HepG2 (cell line): Measurements from ENCODE around the gene SLC20A1. TPM values are rescaled to one million over a fixed set of nuclear protein-coding genes. Genes with fewer than 3 reads are reported as not detected.

Experiments used
- CREM ChIP-seq, 2 experiments: sonication (generic) in 1 of 2; formaldehyde crosslinking in 1 of 2; IDR thresholded peaks; 2 replicates each; pipeline versions ENCODE4 v1.4.0 to v1.6.1; 2016 to 2020; ENCODE audit warnings: antibody characterized with exemption in 1 of 2, mild to moderate bottlenecking in 1 of 2, missing genetic modification reagents in 1 of 2
- FOXP1 ChIP-seq, 2 experiments: fragments of 450-650 bp in 1 of 2; IDR thresholded peaks; 2 replicates each; pipeline ENCODE4 v1.6.1; 2017 to 2018; ENCODE audit warnings: antibody characterized with exemption in 1 of 2
- GATAD2A ChIP-seq: IDR thresholded peaks from 2 replicates; pipeline ENCODE4 v1.6.1; 2016
- GRHL1 ChIP-seq: sonication (generic); formaldehyde crosslinking; conservative IDR thresholded peaks from 2 replicates; pipeline ENCODE4 v1.8.0; 2022; ENCODE audit warnings: missing genetic modification reagents
- HMGA1 ChIP-seq: sonication (generic); formaldehyde crosslinking; conservative IDR thresholded peaks from 2 replicates; pipeline ENCODE4 v1.4.0; 2020; ENCODE audit warnings: missing genetic modification reagents
- HNRNPLL ChIP-seq: fragments of 200-400 bp; formaldehyde crosslinking; IDR thresholded peaks from 2 replicates; pipeline ENCODE4 v1.6.1; 2017; ENCODE audit warnings: mild to moderate bottlenecking, low read depth, low read length; ENCODE audit not compliant: poor library complexity, severe bottlenecking
- MXD3 ChIP-seq: IDR thresholded peaks from 2 replicates; pipeline ENCODE4 v1.6.1; 2016; ENCODE audit warnings: mild to moderate bottlenecking, missing biosample characterization, missing genetic modification reagents
- RAD21 ChIP-seq: fragments of 450-650 bp; formaldehyde crosslinking; IDR thresholded peaks from 2 replicates; pipeline ENCODE4 v1.5.0; 2020; ENCODE audit warnings: mild to moderate bottlenecking
- ZBTB1 ChIP-seq: sonication (generic); formaldehyde crosslinking; IDR thresholded peaks from 2 replicates; pipeline ENCODE4 v1.4.0; 2020; ENCODE audit warnings: missing genetic modification reagents, borderline replicate concordance
- ZBTB39 ChIP-seq: sonication (generic); formaldehyde crosslinking; IDR thresholded peaks from 2 replicates; pipeline ENCODE4 v1.5.0; 2020; ENCODE audit warnings: missing genetic modification reagents
- ZNF235 ChIP-seq: sonication (generic); formaldehyde crosslinking; IDR thresholded peaks from 2 replicates; pipeline ENCODE4 v1.8.1; 2023; ENCODE audit warnings: mild to moderate bottlenecking, missing genetic modification reagents, borderline replicate concordance
- ZNF30 ChIP-seq: sonication (generic); formaldehyde crosslinking; IDR thresholded peaks from 2 replicates; pipeline ENCODE4 v1.5.0; 2020; ENCODE audit warnings: mild to moderate bottlenecking, missing genetic modification reagents
- ZNF337 ChIP-seq: sonication (generic); formaldehyde crosslinking; IDR thresholded peaks from 2 replicates; pipeline ENCODE4 v1.5.1; 2020; ENCODE audit warnings: missing genetic modification reagents, low read depth, mild to moderate bottlenecking, borderline replicate concordance
- ZNF407 ChIP-seq: sonication (generic); formaldehyde crosslinking; IDR thresholded peaks from one replicate; pipeline ENCODE4 v1.5.1; 2020; ENCODE audit warnings: mild to moderate bottlenecking, missing genetic modification reagents; ENCODE audit errors: not compliant biosample characterization
- ZNF501 ChIP-seq: sonication (generic); formaldehyde crosslinking; IDR thresholded peaks from 2 replicates; pipeline ENCODE4 v1.5.1; 2020; ENCODE audit warnings: mild to moderate bottlenecking, moderate library complexity, missing genetic modification reagents
- ZNF782 ChIP-seq: sonication (generic); formaldehyde crosslinking; IDR thresholded peaks from 2 replicates; pipeline ENCODE4 v1.4.0; 2020; ENCODE audit warnings: missing genetic modification reagents, mild to moderate bottlenecking, borderline replicate concordance
- polyA plus RNA-seq, 8 experiments: library from polyadenylated mRNA; depleted of rRNA in 3 of 8; stranded (reverse) in 7 of 8; unstranded in 1 of 8; fragments of >200 nt; fragmentation: Illumina TruSeq in 4 of 8; extraction: Trizol in 4 of 8; gene quantifications; 2 replicates each; pipeline versions ENCODE4 v1.2.1 to v1.2.3, GENCODE V29; 2011 to 2016; ENCODE audit warnings: low read depth in 4 of 8, missing spikeins in 1 of 8, mixed read lengths in 1 of 8; ENCODE audit not compliant: insufficient read depth in 1 of 8
- total RNA-seq, 5 experiments: library from RNA; depleted of rRNA; stranded (reverse); fragments of >200 nt; fragmentation: Illumina TruSeq; extraction: Trizol; gene quantifications; 2 replicates each; pipeline ENCODE4 v1.2.3, GENCODE V29; 2016; ENCODE audit warnings: low read depth in 1 of 5

SLC20A1 gene
- total and polyA plus RNA-seq, 2 of the 13 experiments (the other 11 are each of a cell fraction or from before 2014, with no cell fraction given): 54.0 to 85.9 TPM

- TF ChIP-seq ZNF782 (CRISPR knock-in tag) (no peak), ZNF30 (CRISPR knock-in tag) (no peak), MXD3 (no peak), ZBTB39 (CRISPR knock-in tag) (peak; percentile 89; the same call in 1 of the 2 replicates), ZNF407 (CRISPR knock-in tag) (no peak), HNRNPLL (no peak), ZNF501 (CRISPR knock-in tag) (no peak), FOXP1 (IDR thresholded peaks at IDR 0.05) (no peak), FOXP1 (CRISPR knock-in tag; IDR thresholded peaks at IDR 0.05) (peak; percentile 89), ZNF337 (CRISPR knock-in tag) (no peak), RAD21 (no peak), GRHL1 (CRISPR knock-in tag) (no peak), ZNF235 (no peak), CREM (IDR thresholded peaks at IDR 0.05) (peak; percentile 86), CREM (CRISPR knock-in tag; IDR thresholded peaks at IDR 0.05) (no peak), GATAD2A (peak; percentile 97), ZBTB1 (CRISPR knock-in tag) (no peak), HMGA1 (no peak)
These were observed 1.4 kb upstream of the SLC20A1 start (continued) for GRCh38 chr2:112644155-112644932.
